HL-60/S4 treated with retinoic acid at 250 ng/mL for 4 days and 3 days (cell line): ENCODE data around the gene PACSIN2.
"Not testable (repeated sequence)": the region's sequence is repeated elsewhere in the genome, so short reads cannot be mapped to it uniquely, and the experiment has no call there.

Experiments used
- in situ Hi-C: fragments of 300-500 bp; cut with MboI; formaldehyde crosslinking; loops from 2 replicates; pipeline ENCODE4 v1.7.0; 2022; ENCODE audit warnings: low sequenced_read_pairs

PACSIN2 gene

GRCh38 chr22:42928969-42929837 lies 85.7 kb downstream of the PACSIN2 start:
- in situ Hi-C loops = no loop called here

GRCh38 chr22:42927966-42928365 lies 87.0 kb downstream of the PACSIN2 start:
- in situ Hi-C loops = no loop called here

- in situ Hi-C loops = no loop called here
These were observed 88.2 kb downstream of the PACSIN2 start for GRCh38 chr22:42926768-42927167.

GRCh38 chr22:42926104-42926503 lies 88.8 kb downstream of the PACSIN2 start:
- in situ Hi-C loops = no loop called here

- in situ Hi-C loops = no loop called here
These were observed 89.4 kb downstream of the PACSIN2 start for GRCh38 chr22:42925598-42925997.

GRCh38 chr22:42925031-42925430 lies 89.9 kb downstream of the PACSIN2 start:
- in situ Hi-C loops = not testable (repeated sequence)

GRCh38 chr22:42924436-42924835 lies 90.5 kb downstream of the PACSIN2 start:
- in situ Hi-C loops = no loop called here

- in situ Hi-C loops = no loop called here
These were observed 92.4 kb downstream of the PACSIN2 start for GRCh38 chr22:42922374-42923191.

- in situ Hi-C loops = no loop called here
These were observed 94.7 kb downstream of the PACSIN2 start for GRCh38 chr22:42920101-42920820.

- in situ Hi-C loops = no loop called here
These were observed 95.8 kb downstream of the PACSIN2 start for GRCh38 chr22:42919199-42919598.

- in situ Hi-C loops = no loop called here
These were observed 96.4 kb downstream of the PACSIN2 start for GRCh38 chr22:42918500-42918899.

GRCh38 chr22:42917358-42917757 lies 97.6 kb downstream of the PACSIN2 start:
- in situ Hi-C loops = not testable (repeated sequence)

GRCh38 chr22:42915980-42916765 lies 98.8 kb downstream of the PACSIN2 start:
- in situ Hi-C loops = no loop called here

- in situ Hi-C loops = no loop called here
These were observed 100.4 kb downstream of the PACSIN2 start for GRCh38 chr22:42914511-42915076.

GRCh38 chr22:42913874-42914510 lies 101.0 kb downstream of the PACSIN2 start:
- in situ Hi-C loops = no loop called here

- in situ Hi-C loops = no loop called here
These were observed 102.9 kb downstream of the PACSIN2 start for GRCh38 chr22:42912059-42912458.

GRCh38 chr22:42910221-42910942 lies 104.6 kb downstream of the PACSIN2 start:
- in situ Hi-C loops = no loop called here

GRCh38 chr22:42909363-42910058 lies 105.4 kb downstream of the PACSIN2 start:
- in situ Hi-C loops = no loop called here
